Hematopoietic multipotent progenitor cell treated with erythropoietin and hydrocortisone succinate and interleukin-3 and kit ligand, for 6 days (in vitro differentiated cells): ENCODE measurements around the gene EEFSEC.

Experiments used
- DNase-seq: peaks from one replicate; pipeline ENCODE4 v3.0.0-alpha.2; 2015

EEFSEC gene

GRCh38 chr3:128245460-128245859, 92.2 kb downstream of the EEFSEC start:
- DNase-seq: no peak

- no peak for DNase-seq
Observed at GRCh38 chr3:128247666-128248409, 94.6 kb downstream of the EEFSEC start.

- no peak for DNase-seq
Observed at GRCh38 chr3:128252083-128252482, 98.8 kb downstream of the EEFSEC start.

- DNase-seq: no peak
Observed at GRCh38 chr3:128253150-128253549, 99.9 kb downstream of the EEFSEC start.

DNA sequence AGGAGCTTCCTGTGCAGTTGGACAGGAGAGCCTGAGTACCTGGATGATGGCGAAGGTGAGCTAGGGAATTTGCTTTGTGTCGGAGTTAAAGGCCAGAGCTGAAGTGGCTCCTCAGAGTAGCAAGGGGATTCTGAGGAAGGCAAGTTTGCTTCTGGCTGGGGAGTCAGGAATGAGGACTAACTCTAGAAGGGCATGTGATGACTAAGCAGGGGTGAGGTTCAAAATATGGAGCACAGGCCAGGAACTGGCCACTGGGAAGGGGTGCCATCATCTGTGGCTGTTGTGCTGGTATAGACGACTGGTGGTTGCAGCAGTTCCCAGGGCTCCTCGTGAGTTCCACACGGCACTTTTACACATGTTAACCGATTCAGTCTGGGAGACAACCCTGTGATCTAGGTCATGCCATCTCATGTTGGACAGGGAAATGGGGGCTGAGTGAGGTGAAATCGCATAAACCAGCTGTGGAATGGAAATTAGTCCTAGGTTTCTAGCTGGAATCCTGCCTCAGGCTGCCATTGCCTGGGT, 100.8 kb downstream of the EEFSEC start:
- no peak for DNase-seq

DNA sequence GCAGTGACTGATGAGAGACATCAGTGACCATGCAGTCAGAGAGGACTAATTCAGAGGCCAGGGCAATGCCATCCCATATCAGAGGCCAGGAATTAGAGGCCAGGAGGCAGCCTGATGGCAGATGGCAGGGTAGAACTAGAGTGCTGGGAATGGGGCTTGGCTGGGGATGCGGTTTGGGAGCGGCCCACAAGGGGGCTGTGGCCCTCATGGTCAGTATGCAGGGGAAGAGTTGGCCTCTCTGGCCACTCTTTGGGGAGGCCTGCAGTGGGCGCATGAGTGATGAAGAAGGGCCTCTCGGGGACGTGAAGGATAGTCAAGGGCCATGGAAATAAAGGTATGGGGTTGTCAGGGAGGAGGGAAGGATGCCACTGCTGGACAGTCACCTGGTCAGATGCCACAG, 101.7 kb downstream of the EEFSEC start:
- DNase-seq: no peak

DNA sequence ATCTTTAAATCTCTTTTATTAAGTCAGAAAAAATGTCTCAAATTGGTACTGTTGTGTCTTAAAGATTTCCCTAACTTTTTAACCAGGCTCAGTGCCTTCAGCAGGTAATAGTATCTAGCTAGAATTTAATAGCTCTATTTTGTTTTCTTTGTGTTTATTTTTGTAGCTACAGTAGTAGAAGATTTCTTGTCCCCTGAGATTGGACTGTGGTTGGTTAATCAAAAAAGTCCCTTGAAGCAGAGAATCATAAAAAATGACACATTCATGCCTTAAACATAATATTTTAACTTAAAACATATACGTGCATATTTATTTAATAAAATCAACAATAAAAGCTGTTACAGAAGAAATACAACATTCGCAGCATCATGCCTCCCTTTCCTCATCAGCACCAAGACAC, 102.8 kb downstream of the EEFSEC start:
- no peak for DNase-seq

DNA sequence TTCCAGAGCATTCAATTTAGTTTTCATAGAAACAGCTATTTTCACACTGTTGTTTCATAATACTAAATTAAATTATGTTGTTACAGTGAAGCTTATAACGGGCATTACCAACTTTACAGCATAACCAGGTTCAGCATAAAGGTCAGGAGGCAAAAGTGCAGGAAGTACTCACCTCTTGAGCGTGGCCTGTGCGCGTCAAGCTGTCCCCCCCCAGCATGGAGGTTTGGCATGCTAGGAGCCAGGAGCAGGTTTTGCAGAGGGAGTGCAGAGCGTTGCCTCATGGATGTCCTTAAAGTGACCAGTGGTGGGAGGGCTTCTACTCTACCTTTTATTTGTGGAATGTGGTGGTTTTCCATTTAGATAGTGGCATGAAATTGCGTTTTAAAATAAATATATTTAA, 104.4 kb downstream of the EEFSEC start:
- no peak for DNase-seq

GRCh38 chr3:128260275-128260674, 107.0 kb downstream of the EEFSEC start:
- DNase-seq: no peak

DNA sequence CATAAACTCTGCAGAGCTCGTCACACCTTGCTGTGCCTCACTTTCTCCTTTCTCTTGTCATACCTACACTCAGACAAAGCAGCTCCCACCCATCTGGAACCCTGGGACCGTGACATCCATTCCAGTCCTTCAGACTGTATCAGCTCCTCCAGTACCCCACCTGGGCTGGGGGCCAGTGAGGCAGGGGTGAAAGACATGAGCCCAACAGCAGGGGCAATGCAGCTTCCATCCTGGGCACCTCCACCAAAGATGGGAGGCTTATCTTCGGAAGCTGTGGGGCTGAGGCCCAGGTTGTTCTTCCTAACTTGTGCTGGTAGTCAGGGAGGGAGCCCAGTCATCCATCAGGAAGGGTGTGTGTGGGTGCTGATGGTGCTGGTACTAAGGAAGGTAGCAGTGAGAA, 109.2 kb downstream of the EEFSEC start:
- no peak for DNase-seq

- DNase-seq: no peak
Observed at GRCh38 chr3:128263118-128263517, 109.8 kb downstream of the EEFSEC start.

- DNase-seq: no peak
Observed at GRCh38 chr3:128263946-128264345, 110.7 kb downstream of the EEFSEC start.

DNA sequence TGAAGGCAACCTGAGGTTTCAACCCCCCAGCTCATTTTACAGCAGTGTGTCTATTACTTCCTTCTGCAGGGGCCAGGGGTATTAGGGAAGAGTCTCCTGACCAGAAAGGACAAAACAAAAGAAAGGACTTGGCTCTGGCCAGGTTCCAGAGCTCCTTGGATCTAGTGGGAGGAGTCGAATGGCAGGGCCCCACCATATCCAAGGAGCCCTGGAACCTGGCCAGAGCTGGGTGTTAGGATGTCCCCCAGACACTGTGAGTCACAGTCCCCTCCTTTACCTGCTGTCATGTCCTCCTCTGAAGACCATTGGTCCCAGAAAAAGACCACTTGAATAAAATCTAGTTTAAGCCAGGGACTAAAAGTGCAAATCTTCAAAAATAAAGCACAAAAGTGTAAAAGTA, 113.2 kb downstream of the EEFSEC start:
- peak; percentile 9 for DNase-seq

GRCh38 chr3:128267541-128267940, 114.3 kb downstream of the EEFSEC start:
- no peak for DNase-seq

DNA sequence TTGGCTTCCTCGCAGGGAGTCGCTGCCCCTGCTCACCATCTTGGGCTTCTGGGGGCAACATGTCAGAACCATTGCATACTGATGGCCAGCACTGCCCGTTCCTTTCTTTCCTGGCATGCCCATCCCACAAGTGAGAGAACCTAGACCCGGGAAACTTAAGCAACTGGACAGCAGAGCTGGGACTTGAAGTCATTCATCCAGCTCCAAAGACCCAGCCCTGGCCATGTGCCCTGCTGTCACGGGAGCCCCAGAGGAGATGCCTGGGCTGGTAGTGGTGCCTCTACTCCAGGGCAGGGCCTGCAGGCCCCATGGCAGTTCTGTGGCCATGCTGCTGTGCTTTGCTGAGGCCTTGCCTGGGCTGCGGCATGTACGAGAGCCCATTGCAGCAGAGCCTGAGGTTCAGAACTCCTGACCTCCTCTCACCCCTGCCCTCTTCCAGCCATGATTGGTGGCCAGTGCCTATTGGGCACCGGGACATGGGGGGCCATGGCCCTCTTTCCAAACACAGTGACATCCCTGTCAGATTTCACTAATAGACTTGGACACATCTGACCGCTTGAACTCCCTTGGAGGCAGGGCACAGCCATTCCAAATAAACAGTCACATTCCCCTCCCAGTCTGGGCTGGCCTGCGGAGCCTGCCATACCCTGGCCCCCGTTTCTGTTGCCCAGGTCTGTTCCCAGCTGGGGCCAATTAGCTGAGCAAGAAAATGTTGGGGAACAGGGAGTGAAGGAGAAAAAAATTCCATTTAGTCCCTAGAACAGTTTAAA, 115.9 kb downstream of the EEFSEC start:
- no peak for DNase-seq

- peak; percentile 5 for DNase-seq
Observed at GRCh38 chr3:128269796-128270195, 116.5 kb downstream of the EEFSEC start.

- no peak for DNase-seq
Observed at GRCh38 chr3:128270559-128271492, 117.5 kb downstream of the EEFSEC start.

DNA sequence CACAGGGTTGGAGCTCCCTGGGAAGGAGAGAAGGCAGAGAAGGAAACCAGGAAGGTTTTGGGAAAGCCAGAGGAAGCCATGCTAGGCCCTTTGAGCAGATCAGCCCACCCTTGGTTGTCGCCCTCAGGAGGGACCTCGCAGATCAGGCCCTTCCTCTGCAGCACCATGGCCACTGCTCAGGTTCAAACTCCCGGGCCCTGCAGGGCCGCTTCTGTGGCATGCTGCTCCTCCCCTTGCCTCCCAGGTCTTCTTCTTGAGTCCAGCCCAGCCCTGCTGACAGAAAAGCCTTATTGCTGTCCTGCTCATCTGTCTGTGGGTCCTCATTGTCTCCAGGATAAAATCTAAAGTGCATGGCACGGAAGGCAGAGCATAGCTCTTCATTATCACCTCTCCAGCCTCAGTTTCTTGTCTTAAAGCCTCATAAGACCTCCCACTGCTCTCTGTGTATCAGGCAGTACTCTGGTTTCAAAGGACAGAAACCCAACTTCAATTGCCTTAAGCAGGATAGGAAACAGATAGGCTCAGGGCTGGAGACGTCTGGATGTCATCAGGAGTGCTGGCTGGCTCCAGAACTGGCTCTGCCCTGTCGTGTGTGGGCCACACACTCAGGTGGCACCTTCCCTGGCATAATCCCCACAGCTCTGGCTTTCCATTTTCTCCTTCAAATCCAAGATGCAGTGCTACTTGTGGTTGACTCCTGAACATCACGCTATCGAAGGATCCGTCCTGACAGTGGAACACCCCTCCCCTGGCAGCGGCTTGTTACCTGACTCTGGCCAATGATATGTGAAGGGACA, 118.5 kb downstream of the EEFSEC start:
- DNase-seq: no peak

GRCh38 chr3:128273109-128273840, 120.0 kb downstream of the EEFSEC start:
- no peak for DNase-seq

DNA sequence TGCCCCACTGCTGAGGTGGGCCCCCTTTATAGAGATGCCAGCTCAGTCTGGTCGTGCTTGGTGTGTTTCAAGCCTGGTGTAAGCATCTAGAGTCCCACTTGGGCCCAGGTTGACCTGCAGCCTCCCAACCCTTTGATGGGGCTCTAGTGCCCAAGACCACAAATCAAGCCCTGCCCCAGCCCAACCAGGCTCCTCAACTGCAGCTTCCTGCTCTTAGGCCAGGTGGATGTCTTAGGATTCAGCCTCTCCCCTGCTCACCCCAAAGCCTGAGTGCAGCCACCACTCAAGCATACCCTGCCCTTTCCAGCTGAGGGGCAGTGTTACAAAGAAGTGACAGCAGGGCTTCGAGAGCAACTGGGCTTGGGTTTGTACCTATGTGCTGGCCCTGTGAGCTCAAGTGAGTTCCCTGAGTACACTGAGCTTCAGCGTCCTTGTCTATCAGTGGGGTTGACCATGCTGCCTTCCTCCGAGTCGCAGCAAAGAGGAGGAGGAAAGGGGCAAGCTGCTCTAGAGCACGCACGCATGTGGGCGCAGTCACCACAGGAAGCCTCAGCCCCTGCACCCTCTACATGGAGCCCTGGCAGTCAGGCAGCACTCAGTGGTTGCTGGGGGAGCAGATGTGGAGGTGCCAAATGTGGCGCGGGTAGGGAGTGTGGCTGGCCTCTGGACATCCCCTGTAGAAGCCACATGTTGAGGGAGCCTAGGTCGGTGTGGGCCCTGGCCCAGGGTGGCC, 120.7 kb downstream of the EEFSEC start:
- DNase-seq: no peak

- no peak for DNase-seq
Observed at GRCh38 chr3:128274837-128275236, 121.6 kb downstream of the EEFSEC start.
